SIG-M5 treated with dmso at 0.1 percent for 504 hours (cell line): ENCODE data around the gene SAMHD1.
A peak's percentile ranks its signal among the peaks of the same experiment; 100 is the strongest.
"Not testable (repeated sequence)": the region's sequence is repeated elsewhere in the genome, so short reads cannot be mapped to it uniquely, and the experiment has no call there.

ENCODE experiments used
- DNase-seq: peaks from one replicate; lab custom pipeline; 2025; ENCODE audit not compliant: unreplicated experiment; lab: John Stamatoyannopoulos, UW

The SAMHD1 gene

DNA sequence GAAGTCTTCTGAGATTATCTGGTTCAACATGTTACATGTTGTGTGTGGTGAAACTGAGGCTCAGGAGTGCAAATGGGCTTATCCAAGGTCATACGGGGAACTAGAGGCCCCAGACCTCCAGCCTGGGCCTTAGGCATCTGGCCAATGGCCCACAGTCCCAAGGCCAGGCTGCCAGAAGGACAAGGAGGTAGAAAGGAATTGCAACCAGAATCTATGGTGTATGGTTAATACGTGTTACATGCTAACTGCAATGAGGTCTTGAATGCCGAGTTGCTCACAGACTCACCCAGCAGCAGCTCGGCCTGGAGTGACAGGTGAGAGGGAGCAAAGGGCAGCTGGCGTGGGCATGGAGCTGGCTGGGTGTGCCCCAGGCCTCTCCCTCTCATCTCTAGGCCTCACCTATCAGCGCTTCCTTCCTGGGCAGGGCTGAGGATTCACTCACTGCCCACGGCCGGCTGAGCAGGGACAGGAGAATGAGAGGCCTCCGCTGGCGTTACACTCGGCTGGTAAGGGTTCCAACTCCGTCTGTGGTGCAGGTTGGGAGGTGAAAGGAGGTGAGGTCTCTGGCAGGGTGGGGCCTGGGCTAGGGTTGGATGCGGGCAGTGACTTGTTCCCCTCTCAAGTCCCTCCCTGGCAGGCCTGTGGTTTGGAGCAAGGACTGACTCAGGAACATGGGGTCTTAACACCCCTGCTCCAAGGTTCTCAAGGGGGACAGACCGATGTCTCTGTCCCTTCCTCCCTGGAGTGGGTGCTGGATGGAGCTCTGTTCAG is 75.6 kb downstream of the SAMHD1 start, which contains the start of gene TLDC2:
TLDC2 (plus strand) TSS at position 437 of the 771 bp plus-strand sequence; CDS start at position 474, 37 bp downstream.
- DNase-seq: no peak

DNA sequence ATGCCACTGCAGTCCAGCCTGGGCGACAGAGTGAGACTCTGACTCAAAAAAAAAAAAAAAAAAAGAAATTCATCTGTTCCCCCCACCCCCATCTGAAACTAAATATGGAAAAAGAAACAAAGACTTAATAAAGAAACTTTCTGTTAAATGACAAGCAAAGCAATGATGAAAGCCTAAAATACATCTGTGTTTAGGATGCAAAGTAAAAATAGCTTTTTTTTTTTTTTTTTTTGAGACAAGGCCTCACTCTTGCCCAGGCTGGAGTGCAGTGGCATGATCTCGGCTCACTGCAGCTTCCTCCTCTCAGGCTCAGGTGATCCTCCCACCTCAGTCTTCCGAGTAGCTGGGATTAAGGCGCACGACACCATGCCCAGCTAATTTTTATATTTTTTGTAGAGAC is 76.4 kb downstream of the SAMHD1 start:
- not testable (repeated sequence) for DNase-seq

DNA sequence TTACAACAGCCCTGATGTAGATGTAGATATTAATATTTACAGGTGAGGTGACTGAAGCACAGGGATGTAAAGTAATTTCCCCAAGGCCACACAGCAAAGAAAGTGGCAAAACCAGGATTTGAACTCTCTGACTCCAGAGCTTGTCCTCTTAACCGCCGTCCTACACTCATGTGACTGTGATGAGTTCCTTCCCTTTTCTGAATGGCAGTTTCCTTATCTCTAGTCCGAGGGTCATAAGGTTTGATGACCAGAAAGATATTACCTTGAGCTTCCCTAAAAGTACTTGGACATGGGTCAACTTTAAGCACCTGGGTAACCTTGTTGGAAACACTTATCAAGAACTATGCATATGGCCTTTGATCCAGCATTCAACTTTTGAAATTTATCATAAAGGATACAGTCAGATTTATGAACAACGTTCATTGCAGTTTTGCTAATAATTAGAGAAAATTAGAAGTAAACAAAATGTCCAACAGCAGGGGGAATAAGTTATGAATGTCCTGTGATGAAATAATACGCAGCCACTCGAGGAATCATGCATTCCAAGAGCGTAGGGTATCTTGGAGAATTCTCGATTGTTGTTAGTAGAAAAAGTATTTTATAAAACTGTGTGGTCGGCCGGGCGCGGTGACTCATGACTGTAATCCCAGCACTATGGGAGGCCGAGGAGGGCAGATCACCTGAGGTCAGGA is 77.9 kb downstream of the SAMHD1 start:
- DNase-seq: no peak

DNA sequence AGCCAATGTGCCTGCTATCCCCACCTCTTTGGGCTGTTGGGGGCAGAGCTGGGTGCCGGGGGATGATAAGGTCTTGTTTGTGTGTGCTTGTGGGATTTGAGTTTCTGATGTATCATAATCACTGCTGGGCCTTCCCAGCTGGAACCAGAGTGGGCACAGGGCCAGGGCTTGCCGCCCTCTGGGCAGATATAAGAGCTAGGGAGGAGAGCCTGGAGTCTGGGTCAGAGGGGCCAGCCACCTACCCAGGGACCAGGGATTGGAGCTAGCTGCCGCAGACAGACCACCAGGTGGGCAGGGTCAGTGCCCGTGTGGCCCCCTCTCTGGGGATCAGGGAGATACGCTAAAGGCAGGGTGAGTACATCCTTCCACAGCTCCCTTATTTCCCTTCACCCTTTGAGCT is 78.7 kb downstream of the SAMHD1 start:
- no peak for DNase-seq

DNA sequence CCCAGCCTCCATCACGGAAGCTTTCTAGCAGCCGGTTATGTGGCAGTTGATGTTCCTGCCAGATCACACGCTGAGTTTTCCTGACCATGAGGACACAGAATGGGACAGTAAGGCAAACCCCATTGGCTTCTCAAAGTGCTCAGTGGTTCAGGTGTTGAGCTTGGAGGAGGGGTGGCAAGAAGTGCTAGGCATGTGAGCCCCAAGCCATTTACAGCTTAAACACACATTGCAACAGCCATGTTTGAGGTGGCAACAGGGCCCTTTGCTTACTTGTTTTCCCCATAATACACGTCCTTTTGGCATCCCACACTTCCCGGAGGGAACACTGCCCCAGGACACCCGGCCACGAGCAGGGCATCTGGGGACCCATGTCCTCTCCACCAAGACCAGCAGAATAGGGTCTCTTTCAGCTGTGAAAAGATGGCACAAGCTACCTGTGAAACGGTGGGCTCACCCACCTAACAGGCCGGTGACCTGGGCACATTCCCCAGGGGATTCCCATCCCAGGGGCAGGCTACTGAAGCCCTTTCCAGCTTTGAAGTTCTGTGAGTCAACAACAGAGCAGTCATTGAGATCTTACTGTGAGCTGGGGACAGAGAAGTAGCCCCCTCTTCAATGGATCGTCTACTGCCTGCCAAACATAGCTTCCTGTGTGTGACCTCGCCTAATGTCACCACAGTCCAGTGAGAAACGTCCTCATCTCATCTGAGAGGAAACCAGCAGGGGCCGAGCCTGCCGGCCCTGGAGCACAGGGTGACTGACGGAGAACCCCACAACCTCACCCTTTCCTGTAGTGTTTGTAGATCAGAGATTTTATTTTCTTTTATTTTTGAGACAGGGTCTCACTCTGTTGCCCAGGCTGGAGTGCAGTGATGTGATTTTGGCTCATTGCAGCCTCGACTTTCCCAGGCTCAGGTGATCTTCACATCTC is 79.6 kb downstream of the SAMHD1 start:
- no peak for DNase-seq

DNA sequence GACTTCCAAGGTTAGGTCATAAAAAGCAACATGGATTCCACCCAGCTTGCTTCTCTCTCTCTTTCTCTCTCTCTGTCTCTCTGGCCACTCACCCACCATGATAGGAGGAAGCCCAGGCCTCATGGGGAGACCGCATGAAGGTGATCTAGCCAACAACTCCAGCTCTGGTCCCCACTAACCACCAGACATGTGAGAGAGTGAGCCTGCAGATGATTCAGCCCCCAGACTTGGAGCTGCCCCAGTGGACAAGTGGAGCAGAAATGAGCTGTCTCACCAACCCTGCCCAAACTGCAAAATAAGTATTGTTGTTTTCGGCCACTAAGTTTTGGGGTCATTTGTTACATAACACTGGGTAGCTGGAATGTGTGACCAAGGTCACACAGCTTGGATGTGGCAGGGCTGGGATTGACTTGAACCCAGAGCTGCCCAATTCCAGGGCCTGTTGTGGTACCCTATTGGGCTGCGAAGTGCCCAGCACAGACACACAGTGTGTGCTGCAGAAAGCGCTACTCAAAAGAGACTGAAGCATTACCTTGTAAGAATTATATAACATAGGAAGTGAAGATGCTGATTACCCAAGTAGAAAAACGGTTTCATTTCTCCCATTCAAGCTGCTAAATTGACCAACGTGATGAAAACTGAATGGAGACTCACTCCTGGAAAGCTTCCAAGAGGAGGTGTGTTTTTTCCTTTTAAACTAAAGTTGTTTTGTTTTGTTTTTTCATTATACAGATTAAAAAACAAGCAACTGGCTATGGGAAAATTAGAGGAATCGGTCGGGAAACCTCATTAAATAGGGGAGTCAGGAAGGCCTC is 84.6 kb downstream of the SAMHD1 start:
- DNase-seq: peak; percentile 81

DNA sequence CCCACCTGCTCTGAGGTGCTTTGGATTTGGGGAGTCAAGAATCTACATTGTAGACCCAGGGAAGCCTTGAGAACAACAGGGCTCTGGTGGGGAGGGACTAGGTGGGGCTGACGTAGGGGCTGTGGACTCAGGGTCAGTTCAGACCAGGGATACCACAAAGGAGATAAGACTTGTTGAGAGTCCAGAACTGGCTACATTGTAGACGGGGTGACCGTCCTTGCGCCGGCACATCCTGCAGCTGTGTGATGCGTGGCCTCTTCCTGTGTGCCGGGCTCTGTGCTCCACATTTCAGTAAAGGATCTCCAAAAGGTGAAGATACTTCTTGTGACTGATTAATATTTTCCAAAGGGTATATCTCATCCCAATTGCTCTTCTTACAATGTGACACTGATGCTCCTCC is 85.3 kb downstream of the SAMHD1 start:
- no peak for DNase-seq

DNA sequence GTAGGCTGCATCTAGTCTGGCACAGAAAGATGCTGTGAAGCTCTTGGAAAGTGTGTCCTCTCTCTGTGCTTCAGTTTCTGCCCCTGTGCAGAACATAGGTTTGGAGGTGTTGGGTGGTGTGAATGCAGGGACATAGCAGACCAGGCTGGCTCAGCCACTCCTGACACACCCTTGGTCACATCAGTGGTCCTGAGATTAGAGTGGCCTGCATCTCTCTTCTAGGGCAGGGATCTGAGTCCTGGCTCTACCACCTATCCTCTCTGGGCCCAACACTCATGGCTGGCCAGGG is 85.7 kb downstream of the SAMHD1 start:
- no peak for DNase-seq

DNA sequence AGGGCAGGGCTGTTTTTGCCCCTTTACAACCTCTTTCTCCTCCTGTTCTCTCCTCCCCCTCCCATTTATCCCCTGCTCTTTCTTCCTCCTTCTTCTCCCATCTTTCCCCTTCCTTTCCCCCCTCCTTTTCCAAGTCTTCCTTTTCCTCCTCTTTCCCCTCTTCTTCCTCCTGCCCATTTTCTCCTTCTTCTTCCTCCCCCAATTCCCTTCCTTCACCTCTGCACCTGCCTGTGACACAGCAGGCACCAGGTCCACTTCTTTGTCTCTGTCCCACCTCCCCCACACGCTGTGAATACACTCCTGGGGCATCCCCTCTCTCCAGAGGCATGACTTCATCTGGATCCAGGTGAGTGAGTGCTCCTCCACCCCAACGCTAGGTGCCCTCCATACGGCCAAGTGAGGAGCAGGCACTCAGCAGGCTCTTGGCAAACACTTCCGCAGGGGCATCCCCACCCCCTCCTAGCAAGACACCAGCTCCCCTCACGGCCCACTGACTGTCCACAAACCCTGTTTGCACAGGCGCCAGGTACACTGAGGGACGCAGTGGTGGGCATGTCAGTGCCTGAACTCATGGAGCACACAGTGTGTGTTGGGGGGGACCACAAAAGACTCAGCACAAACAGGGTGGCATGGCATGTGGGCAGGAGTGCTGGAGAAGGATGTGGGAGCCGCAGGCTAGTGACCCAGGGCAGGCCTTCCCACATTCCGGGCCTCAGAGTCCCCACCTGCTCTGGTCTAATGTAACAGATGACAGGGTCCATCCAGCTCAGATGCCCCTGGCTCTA is 86.2 kb downstream of the SAMHD1 start:
- no peak for DNase-seq

DNA sequence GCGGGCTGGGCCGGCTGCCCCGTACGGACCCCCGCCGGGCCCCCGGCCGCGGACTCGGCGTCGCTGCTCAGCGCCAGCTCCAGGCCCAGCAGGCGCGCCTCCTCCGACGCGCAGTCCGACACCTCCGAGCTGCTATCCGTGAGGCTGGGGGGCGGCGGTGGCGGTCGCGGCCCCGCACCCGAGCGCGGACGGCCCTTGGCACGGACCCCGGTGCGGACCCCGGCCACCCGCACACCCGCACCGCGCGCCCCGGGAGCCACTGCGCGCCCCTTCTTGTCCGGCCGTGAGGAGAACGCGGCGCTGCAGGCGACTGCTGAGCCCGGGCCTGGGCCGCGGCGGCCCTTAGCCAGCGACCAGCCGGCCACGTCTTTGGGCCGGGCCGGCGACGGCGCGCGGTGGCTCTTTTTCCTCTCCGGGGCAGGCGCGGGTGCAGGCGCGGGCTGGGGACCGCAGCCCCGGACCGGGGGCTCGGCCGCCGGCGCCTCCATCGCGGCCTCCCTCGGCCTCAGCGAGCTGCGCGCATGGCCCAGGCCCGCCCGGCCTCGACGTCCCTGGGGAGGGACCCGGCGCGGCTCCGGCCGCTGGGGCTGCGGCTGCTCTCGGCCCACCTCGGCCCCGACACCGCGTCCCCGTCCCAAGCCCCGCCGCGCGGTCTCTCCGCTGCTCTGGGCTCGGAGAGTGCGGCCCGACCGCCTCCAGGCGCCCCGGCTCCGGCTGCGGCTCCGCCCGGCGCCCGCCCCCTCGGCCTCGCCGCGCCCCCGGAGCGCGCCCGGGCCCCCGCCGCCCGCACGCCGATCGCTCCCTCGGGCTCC is 88.4 kb downstream of the SAMHD1 start:
- no peak for DNase-seq

DNA sequence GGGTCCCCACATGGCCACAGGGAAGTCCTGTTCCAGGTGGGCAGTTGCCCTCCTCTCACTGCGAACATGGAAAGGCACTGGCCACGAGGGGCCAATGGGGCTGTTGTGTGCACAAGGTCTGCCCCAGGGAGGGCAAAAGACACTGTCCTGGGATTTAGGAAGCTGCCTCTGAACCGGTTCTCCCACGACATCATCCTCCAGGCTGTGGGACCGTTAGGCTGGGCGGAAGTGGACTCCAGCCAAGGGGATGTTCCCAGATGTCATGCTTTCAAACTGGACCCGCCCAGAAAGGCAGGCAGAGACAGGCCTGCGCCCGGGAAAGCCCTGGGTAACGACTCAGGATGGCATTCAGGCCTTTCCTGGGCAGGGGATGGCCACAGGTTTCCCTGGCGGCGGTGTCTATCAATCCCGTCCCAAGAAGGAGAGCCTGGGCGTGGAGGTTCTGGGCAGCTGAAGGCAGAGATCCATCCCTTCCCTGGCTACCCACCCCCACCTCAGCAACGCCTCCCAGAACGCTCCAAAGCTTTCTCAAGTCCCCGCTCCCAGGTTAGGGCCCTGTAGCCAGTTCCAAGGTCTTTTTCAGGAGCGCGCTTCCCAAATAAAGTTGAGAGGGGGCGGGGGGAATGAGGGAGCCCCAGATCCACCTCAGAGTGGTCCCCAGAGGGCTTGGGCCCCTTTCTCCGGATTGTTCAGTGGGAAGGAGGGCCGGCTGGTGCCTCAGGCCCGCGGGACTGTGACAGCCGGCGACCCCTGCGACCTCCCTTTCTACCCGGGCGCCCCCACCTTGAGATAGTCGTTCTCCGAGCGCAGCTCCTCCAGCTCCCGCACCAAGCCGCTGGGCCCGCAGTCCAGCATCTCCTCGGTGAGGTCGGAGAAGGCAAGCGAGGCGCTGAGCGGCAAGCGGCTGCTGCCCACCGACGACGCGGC is 89.4 kb downstream of the SAMHD1 start:
- no peak for DNase-seq

DNA sequence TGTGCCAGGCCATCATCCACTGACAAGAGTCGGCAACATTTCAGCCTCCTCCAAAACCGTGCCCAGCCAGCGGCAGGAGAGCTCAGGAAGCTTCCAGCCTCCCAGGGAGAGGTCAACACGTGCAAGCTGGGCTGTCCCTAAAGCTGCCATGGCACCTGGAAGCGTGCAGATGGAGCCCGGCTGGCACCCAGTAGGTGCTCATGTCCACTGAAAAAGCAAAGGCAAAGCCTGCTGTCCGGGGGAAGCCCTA is 90.0 kb downstream of the SAMHD1 start:
- no peak for DNase-seq

DNA sequence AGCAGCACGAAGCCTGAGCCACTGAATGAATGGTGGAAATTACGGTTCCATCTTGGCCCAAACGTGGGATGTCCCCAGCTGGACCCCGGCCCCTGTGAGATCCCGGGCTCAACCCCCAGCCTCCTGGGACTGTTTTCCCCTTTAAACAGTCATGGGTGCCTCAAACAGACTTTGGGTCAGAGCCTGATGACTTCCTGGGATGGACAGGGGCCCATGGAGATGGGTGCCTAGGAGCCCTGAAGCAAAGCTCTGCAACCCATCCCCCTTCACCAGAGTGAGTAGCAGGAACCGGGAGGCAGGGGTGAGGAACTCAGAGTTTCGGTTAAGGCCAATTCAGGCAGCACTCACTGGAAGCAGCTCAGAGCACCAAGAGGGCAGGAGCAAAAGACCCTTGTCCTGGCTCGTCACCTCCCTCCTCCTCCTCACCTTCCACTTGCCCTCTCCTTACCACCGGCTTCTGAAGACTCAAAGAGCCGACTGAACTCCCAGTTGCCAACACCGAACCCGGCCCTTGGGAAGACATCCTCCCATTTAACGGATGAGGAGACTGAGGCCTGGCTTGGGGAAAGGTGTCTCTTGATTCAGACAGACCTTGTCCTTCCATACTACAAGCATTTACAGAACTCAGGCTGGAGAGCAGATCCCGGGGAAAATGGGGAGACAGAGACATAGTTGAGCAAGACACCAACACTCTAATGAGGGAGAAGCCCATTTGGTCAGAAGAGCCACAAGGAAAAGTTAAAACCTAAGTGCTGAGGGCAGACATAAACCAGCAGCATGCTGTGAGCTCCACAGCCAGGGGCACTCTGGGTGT is 90.5 kb downstream of the SAMHD1 start:
- DNase-seq: no peak

DNA sequence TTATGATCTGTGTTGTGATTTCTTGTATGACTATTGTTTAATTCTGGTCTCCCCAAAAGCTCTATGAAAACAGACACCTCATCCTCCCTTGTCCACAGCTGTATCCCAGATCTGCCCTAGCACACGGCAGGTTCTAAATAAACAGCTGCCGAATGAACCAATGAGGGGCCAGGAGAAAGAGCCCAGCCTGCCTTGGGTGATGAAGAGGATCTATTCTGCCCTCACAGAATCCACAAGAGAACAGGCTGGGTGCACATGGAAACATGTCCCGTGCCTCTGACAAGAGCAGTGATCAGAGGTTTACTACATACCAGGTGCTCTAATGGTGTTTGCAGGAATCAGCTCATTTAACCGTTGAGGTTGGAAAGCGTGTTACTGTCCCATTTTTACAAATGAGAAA is 91.2 kb downstream of the SAMHD1 start:
- DNase-seq: no peak

DNA sequence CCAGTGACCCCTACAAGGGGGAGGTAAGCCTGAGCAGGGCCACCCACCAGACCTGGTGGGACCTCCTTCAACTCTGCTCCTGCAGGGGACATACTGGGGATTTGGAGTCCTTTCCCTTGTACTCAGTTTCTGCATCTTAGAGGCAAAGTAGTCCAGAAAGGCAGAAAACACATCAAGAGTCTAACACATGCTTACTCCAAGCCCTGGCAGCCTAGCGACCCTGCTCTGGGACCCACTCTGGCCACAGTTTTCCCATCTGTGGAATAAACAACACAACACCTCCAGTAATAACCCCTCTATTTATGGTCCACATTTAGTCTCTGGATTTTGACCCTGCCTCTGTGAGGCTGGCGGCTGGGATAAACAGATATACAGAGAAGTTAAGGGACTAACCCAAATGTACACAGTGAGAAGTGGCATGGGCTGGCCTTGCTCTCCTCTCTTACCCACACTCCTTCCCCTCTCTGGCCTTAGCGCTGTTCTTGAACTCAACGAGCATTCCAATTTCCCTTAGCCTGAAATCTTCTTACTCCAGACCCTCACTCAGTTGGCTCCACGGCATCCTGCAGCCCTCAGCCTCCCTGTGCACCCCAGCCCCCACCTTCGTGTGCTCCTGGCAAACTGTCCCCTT is 91.7 kb downstream of the SAMHD1 start:
- no peak for DNase-seq

DNA sequence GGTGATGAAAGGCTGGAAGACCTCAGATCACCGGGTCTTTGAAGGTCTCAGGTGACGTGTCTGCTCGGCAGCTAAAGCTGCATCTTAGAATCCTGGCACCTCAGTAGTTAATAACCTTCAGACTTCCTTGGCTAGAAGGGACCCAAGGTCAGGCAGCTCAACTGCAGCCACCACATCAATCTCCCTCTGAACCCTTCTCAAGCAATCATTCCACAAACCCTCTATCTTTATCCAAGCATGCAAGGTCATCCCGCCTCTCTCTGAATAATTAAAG is 92.3 kb downstream of the SAMHD1 start:
- no peak for DNase-seq
